Epithelial cell of proximal tubule (primary cell): Measurements from ENCODE around the gene INTS15. TPM values are rescaled to one million over a fixed set of nuclear protein-coding genes. Genes with fewer than 3 reads are reported as not detected.

ENCODE experiments used
- DNase-seq: peaks from one replicate; pipeline ENCODE4 v3.0.0-alpha.2; 2011; ENCODE audit warnings: low read depth
- H3K4me3 ChIP-seq: 2 replicates; pipeline ENCODE4 v1.5.1; 2011; ENCODE audit warnings: low read depth, mild to moderate bottlenecking, low read length
- total RNA-seq: library from RNA; depleted of rRNA; stranded (reverse); fragments of >200 nt; gene quantifications from 2 replicates; pipeline ENCODE4 v1.2.3, GENCODE V29; 2015
- TF ChIP-seq, protein P1 (sequence below): conservative IDR thresholded peaks from 2 replicates; pipeline ENCODE4 v1.5.1; 2012; ENCODE audit warnings: low read depth, mild to moderate bottlenecking, low read length

Gene INTS15
- total RNA-seq, 1 donor from 2014 or later = 23.1 TPM

DNA sequence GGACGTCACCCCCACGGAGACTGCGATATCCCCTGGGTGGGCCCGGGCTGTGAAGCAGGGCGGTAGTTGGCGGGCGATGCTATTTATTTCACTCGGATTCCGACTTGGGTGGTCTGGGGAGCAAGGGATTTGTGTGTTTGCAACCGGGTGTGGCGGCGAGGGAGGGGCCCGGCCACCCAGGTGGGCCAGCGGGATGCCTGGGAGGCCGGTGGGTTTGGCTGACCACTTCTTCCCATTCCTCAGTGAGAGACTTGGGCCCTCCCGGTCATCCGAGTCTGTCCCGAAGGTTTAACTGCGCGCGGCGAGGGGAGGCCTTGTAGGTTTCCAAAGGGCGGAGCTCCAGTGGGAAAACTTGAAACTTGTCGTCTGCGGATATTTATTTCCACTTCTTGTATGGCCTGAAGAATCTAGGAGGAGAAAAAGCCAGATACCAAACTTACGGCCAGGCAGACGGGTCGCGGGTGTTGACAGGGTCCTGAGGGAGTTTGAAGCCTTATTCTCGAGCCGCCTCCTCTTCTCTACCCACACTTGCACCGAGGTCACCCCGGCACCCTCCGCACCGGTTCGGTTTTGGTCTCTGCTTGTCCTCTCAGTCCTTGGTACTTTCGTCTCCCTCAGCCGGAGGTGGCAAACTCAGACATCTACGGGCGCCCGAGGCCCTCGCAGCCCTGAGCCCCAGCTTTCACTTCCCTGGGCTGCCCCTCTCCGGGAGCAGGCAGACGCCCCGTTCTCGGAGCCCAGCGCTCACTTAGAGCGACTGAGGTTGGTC is 65.2 kb downstream of the INTS15 start:
- no peak for DNase-seq
- TF ChIP-seq, protein P1, sequence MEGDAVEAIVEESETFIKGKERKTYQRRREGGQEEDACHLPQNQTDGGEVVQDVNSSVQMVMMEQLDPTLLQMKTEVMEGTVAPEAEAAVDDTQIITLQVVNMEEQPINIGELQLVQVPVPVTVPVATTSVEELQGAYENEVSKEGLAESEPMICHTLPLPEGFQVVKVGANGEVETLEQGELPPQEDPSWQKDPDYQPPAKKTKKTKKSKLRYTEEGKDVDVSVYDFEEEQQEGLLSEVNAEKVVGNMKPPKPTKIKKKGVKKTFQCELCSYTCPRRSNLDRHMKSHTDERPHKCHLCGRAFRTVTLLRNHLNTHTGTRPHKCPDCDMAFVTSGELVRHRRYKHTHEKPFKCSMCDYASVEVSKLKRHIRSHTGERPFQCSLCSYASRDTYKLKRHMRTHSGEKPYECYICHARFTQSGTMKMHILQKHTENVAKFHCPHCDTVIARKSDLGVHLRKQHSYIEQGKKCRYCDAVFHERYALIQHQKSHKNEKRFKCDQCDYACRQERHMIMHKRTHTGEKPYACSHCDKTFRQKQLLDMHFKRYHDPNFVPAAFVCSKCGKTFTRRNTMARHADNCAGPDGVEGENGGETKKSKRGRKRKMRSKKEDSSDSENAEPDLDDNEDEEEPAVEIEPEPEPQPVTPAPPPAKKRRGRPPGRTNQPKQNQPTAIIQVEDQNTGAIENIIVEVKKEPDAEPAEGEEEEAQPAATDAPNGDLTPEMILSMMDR = no peak

DNA sequence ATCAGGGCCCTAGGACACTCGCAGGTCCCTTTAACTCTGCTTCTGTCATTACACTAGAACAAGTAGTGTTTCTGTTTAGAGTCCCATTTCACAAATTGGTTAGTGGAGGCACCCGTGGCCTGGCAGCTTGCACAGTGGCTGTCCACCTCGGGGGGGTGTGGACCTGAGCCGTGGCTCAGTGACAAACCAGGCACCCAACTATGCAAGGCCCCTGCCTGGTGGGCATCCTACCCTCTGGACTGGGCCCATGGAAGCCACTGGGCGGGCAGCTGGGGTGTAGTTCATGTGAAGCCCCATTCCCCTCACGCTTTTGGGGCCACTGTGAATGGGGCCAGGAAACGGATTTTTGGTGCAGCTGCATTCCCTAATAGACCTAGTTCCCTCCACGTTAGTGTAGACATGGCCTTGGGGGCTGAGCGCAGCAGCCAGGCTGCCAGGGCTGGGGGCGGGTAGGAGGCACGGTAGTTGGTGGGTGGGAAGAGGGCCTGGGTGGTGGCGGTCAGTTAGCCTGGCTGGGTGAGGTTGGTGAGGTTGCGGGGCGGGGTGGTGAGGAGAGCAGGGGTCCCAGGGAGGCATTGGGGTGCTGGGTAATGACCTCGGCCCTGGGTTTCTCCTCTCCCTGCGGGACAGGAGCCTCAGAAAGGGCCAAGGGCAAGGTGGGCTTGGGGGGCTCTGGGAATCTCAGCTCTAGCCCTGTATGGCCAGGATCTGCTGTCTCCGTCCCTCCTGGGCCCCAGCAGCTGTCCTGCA is 66.0 kb downstream of the INTS15 start:
- DNase-seq = no peak
- TF ChIP-seq, protein P1 = no peak
- no peak overlapping the region for H3K4me3 ChIP-seq

More for the DNA sequence above, 65.2 kb downstream of the INTS15 start:
- no peak overlapping the region for H3K4me3 ChIP-seq

DNA sequence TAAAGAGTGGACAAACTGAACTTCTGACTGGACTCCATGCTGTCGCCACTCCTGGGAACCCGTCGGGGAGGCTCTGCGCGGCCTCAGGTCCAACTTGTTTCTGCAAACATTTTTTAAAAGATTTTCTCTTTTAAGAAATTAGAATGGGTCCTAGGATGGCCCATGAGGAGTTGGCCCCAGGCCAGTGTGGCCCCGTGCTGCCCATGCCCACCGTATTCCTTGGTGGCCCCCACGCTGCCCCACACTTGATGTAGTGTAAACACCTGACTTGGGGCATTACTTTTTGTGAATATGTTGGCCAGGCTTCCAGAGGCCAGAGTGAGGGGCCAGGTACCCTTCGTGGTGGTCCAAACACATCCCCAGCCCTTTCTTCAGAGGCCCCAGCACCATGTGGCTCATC is 66.6 kb downstream of the INTS15 start:
- TF ChIP-seq, protein P1 = no peak
- H3K4me3 ChIP-seq = no peak overlapping the region
- DNase-seq = no peak

Other genes starting within 250 kb of the INTS15 start
- gene FAM220A, start 241.1 kb upstream of the INTS15 start, total RNA-seq = 12.3 and 14.5 TPM in 2 replicates
- gene RAC1, start 215.5 kb upstream of the INTS15 start, total RNA-seq = 291 and 303 TPM in 2 replicates
- gene DAGLB, start 142.1 kb upstream of the INTS15 start, total RNA-seq = 7.3 and 10.9 TPM in 2 replicates
- 78.1 and 113 TPM in 2 replicates for gene KDELR2, start 105.9 kb upstream of the INTS15 start, total RNA-seq
- not detected in 2 replicates for gene GRID2IP, start 38.6 kb upstream of the INTS15 start, total RNA-seq
- gene ZDHHC4, start 12.6 kb upstream of the INTS15 start, total RNA-seq = 37.5 and 55.1 TPM in 2 replicates
- 5.6 and 9.9 TPM in 2 replicates for gene ZNF853, start 25.6 kb downstream of the INTS15 start, total RNA-seq
- 9.5 and 12.6 TPM in 2 replicates for gene ZNF316, start 47.3 kb downstream of the INTS15 start, total RNA-seq
- gene ZNF12, start 116.9 kb downstream of the INTS15 start, total RNA-seq = 8.0 and 12.5 TPM in 2 replicates
- gene RSPH10B2, start 164.1 kb downstream of the INTS15 start, total RNA-seq = 0.07 and 0.23 TPM in 2 replicates
- 15.1 and 64.3 TPM in 2 replicates for gene CCZ1B, start 236.3 kb downstream of the INTS15 start, total RNA-seq